Adipocyte (in vitro differentiated cells): ENCODE results near the gene DLGAP4.
A peak's percentile ranks its signal among the peaks of the same experiment; 100 is the strongest.

Experiments
- DNase-seq: peaks from one replicate; pipeline ENCODE4 v3.0.0-alpha.2; 2015; ENCODE audit warnings: low read depth
- H3K27me3 ChIP-seq: replicated peaks from 2 replicates; pipeline ENCODE4 v1.7.0; 2013; ENCODE audit warnings: mild to moderate bottlenecking, low read length, moderate library complexity; ENCODE audit not compliant: control insufficient read depth, insufficient read depth
- H3K36me3 ChIP-seq: 2 replicates; pipeline ENCODE4 v1.7.0; 2013; ENCODE audit warnings: low read length, mild to moderate bottlenecking, moderate library complexity; ENCODE audit not compliant: control insufficient read depth, insufficient read depth, severe bottlenecking
- H3K4me1 ChIP-seq: 2 replicates; pipeline ENCODE4 v1.7.0; 2013; ENCODE audit warnings: mild to moderate bottlenecking, low read length, moderate library complexity; ENCODE audit not compliant: control insufficient read depth, insufficient read depth
- H3K4me3 ChIP-seq: 2 replicates; pipeline ENCODE4 v1.7.0; 2013; ENCODE audit warnings: mild to moderate bottlenecking, low read length, moderate library complexity
- H3K9ac ChIP-seq: 2 replicates; pipeline ENCODE4 v1.7.0; 2013; ENCODE audit warnings: mild to moderate bottlenecking, low read length, moderate library complexity
- H3K9me3 ChIP-seq: 2 replicates; pipeline ENCODE4 v1.7.0; 2013; ENCODE audit warnings: mild to moderate bottlenecking, low read length, moderate library complexity; ENCODE audit not compliant: control insufficient read depth

The DLGAP4 gene

DNA sequence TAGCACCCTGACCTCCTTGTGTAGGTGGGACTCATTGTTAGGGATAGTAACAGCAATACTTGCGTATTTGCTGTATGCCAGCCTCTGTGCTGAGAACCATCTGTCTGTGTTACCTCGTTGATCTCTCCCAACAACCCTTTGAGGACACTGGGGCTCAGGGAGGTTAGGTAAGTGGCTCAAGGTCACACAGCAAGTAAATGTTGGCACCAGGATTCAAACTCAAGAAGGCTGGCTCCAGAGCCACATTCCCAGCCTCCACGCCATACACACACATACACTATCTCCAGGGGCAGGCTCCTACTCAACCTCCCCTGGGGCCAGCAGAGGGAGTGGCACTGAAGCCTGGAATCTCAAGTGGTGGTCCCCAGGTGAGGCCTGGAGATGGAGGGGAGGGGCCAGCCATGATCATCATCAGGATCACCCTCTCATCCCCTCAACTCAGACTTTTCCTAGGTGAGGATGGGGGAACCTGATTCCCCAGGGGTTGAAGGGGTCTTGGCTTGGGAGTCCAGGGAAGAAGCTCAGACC is 109.4 kb downstream of the DLGAP4 start:
- DNase-seq = no peak
- Histone ChIP-seq H3K4me3 (no peak overlapping the region), H3K9ac (no peak overlapping the region), H3K27me3 (peaks cover 54% of the 10 kb centered on the region), H3K9me3 (peaks cover 10% of the 10 kb centered on the region), H3K36me3 (no peaks in the 10 kb centered on the region), H3K4me1 (no peaks in the 10 kb centered on the region)

DNA sequence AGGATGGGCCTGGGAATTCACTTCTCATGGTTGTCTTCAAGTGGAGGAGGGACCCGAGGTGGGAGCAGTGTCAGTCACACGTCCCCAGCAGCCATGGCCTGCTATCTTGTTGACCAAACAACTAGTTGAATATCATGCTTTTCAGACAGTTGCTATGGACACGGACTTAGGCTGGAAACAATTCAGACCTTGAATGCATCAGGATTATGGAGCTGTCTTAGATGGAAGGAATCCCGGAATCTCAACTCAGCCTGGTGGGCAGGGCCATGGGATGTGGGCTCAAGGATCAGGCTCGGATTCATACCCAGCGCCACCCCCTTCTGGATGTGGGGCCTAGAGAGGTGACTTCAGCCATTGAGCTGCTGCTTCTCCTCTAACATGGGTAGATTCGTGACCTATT is 112.6 kb downstream of the DLGAP4 start:
- Histone ChIP-seq H3K9me3 (peaks cover 10% of the 10 kb centered on the region), H3K4me1 (no peaks in the 10 kb centered on the region), H3K36me3 (no peaks in the 10 kb centered on the region), H3K27me3 (peaks cover 69% of the 10 kb centered on the region), H3K9ac (no peak overlapping the region), H3K4me3 (no peak overlapping the region)
- no peak for DNase-seq

DNA sequence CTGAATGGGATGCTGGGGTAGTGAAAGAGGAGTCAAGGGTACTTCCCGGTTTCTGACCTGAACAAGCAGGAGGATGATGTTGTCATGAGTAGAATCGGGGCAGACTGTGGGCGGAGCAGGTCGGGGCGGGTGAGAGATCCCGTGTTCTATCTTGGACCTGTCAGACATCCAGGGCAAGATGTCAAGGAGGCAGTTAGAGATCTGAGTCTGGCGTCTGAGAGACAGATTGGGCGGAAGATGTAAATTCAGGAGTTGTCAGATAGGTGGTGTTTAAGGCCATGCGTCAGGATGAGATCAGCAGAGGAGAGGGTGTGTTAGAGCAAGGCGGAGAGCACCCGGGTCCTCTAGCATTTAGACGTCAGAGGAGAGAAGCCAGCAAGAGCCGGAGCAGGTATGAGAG is 115.5 kb downstream of the DLGAP4 start:
- DNase-seq = no peak
- Histone ChIP-seq H3K36me3 (no peaks in the 10 kb centered on the region), H3K9ac (no peak overlapping the region), H3K27me3 (peaks cover 73% of the 10 kb centered on the region), H3K9me3 (peaks cover 10% of the 10 kb centered on the region), H3K4me3 (no peak overlapping the region), H3K4me1 (no peaks in the 10 kb centered on the region)

DNA sequence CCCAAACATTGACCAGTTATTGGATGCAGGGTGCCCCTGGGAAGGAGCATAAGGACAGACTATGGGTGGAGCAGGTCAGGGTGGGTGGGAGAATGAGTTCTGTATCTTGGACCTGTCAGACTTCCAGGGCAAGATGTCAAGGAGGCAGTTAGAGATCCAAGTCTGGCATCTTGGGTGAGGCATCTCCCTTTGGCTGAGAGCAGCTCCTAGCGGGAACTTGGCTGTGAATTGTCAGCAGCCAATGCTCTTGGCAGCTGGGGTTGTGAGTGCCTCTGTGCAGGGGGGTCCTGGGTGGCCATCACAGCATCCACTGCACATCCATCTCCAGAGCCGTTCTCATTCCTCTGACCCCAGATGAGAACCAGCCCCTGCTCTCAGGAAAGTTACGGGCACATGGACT is 118.2 kb downstream of the DLGAP4 start:
- no peak overlapping the region for H3K9ac ChIP-seq
- DNase-seq = no peak
- H3K36me3 ChIP-seq = no peaks in the 10 kb centered on the region
- peaks cover 4% of the 10 kb centered on the region for H3K9me3 ChIP-seq
- H3K4me1 ChIP-seq = no peaks in the 10 kb centered on the region
- peaks cover 60% of the 10 kb centered on the region for H3K27me3 ChIP-seq
- no peak overlapping the region for H3K4me3 ChIP-seq

DNA sequence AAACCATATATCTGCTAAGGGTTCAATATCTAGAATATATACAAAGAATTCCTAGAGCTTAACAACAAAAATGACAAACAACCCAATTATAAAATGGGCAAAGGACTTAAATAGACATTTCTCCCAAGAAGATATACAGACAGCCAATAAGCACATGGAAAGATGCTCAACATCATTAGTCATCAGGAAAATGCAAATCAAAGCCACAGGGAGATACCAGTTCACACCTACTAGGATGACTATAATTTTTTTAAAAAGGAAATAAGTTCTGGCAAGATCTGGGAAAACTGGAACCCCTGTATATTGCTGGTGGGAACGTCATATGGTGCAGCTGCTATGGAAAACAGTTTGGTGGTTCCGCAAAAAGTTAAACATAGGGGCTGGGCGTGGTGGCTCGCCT is 119.0 kb downstream of the DLGAP4 start:
- Histone ChIP-seq H3K4me3 (no peak overlapping the region), H3K4me1 (no peaks in the 10 kb centered on the region), H3K9me3 (no peaks in the 10 kb centered on the region), H3K27me3 (peaks cover 55% of the 10 kb centered on the region), H3K36me3 (no peaks in the 10 kb centered on the region), H3K9ac (no peak overlapping the region)
- no peak for DNase-seq

DNA sequence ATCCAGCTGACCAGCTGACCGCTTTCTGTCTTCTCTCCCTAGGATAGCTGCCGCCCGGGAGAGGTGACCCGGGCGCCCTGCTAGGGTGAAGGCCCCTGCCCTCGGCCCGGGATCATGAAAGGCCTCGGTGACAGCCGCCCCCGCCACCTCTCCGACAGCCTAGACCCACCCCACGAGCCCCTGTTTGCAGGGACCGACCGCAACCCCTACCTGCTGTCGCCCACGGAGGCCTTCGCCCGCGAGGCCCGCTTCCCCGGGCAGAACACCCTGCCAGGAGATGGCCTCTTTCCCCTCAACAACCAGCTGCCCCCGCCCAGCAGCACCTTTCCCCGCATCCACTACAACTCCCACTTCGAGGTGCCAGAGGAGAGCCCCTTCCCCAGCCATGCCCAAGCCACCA is 125.5 kb downstream of the DLGAP4 start:
- no peak overlapping the region for H3K9ac ChIP-seq
- no peaks in the 10 kb centered on the region for H3K9me3 ChIP-seq
- H3K4me1 ChIP-seq = no peaks in the 10 kb centered on the region
- H3K27me3 ChIP-seq = peaks cover 29% of the 10 kb centered on the region
- no peak for DNase-seq
- no peaks in the 10 kb centered on the region for H3K36me3 ChIP-seq
- H3K4me3 ChIP-seq = no peak overlapping the region

DNA sequence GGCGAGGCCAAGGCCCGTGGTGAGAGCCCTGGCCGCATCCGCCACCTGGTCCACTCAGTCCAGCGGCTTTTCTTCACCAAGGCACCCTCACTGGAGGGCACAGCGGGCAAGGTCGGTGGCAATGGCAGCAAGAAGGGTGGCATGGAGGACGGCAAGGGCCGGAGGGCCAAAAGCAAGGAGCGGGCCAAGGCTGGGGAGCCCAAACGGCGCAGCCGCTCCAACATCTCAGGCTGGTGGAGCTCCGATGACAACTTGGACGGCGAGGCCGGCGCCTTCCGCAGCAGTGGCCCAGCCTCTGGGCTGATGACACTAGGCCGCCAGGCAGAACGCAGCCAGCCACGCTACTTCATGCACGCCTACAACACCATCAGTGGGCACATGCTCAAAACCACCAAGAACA is 126.0 kb downstream of the DLGAP4 start:
- no peaks in the 10 kb centered on the region for H3K9me3 ChIP-seq
- H3K4me1 ChIP-seq = no peaks in the 10 kb centered on the region
- H3K27me3 ChIP-seq = peaks cover 29% of the 10 kb centered on the region
- no peaks in the 10 kb centered on the region for H3K36me3 ChIP-seq
- H3K4me3 ChIP-seq = no peak overlapping the region
- no peak overlapping the region for H3K9ac ChIP-seq
- no peak for DNase-seq

DNA sequence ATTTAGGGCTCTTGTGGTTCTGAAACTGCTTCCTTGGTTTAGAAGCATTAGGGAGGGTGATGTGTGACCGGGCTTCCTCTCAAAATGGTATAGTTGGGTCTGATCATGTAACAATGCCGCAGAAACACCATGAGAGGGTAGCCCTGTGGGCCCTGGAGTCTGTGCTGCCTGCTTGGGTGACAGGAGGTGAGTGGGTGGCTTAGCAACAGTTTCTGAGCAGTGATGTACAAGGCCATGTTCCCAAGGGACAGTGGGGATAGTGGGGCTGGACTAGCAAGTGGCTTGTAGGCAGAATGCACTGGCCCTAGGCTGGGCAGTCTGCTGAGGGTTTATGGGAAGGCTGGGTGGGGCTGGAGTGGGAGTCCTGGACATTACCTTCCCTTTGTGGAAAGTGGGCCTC is 128.2 kb downstream of the DLGAP4 start:
- no peak overlapping the region for H3K9ac ChIP-seq
- no peaks in the 10 kb centered on the region for H3K4me1 ChIP-seq
- peaks cover 35% of the 10 kb centered on the region for H3K27me3 ChIP-seq
- no peak overlapping the region for H3K4me3 ChIP-seq
- H3K36me3 ChIP-seq = no peaks in the 10 kb centered on the region
- DNase-seq = no peak
- H3K9me3 ChIP-seq = no peaks in the 10 kb centered on the region

DNA sequence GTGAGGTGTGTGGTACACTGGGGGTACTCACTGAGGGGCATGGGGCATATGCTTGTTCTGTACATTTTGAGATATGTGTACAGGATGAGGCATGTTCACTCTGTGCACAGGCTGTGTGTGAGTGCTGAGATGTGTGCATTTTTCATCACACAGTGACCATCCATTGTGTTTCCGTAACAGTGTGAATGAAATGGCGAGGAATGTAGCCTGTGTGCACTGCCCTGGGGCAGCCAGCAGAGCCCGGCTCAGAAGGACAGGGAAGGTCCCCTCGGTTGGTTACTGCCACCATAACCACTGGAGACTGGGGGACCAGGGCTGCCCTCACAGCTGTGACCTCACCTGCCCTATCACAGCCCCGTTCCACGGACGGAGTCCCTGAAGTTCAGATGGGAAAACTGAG is 129.0 kb downstream of the DLGAP4 start:
- no peaks in the 10 kb centered on the region for H3K4me1 ChIP-seq
- no peak for DNase-seq
- no peaks in the 10 kb centered on the region for H3K36me3 ChIP-seq
- peaks cover 34% of the 10 kb centered on the region for H3K27me3 ChIP-seq
- H3K4me3 ChIP-seq = no peak overlapping the region
- no peak overlapping the region for H3K9ac ChIP-seq
- no peaks in the 10 kb centered on the region for H3K9me3 ChIP-seq

DNA sequence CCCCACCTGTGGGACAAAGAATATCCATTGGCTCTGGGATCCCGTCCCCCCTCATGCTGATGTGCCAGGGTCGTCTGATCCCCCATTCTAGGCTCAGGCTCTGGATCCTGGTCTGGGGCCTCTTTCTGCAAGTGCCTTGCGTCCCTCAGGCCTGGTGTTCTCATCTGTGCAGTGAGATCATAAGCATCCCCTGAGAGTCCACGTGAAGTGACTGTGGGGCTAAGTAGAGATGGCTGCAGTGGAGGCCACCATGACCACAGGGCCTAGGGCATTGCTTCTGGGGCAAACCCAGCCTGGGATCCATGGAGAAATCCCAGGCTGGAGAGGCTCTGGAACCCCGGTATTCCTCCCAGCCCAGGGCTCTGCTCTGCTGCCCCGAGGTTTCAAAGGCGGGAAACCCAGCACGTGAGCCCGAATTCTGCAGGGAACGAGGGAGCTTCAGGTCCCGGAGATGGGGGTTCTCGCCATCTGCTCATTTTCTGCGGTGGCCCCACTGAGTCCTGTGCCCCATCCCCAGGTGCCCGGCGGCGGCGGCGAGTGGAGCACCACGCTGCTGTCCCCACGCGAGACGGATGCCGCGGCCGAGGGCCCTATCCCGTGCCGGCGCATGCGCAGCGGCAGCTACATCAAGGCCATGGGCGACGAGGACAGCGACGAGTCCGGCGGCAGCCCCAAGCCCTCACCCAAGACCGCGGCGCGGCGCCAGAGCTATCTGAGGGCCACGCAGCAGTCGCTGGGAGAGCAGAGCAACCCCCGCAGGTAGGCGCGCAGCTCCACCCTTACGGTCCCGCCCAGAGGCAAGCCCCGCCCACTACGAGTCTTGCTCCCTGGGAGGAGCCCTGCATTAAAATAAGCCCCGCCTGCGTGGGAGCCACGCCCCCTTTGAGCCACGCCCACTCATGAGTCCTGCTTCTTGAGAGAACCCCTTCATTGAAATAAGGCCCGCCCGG is 129.7 kb downstream of the DLGAP4 start:
- Histone ChIP-seq H3K9me3 (no peaks in the 10 kb centered on the region), H3K4me3 (peak overlapping the region; percentile 56), H3K9ac (no peak overlapping the region), H3K4me1 (no peaks in the 10 kb centered on the region), H3K27me3 (peaks cover 38% of the 10 kb centered on the region), H3K36me3 (no peaks in the 10 kb centered on the region)
- DNase-seq = peak; percentile 70

DNA sequence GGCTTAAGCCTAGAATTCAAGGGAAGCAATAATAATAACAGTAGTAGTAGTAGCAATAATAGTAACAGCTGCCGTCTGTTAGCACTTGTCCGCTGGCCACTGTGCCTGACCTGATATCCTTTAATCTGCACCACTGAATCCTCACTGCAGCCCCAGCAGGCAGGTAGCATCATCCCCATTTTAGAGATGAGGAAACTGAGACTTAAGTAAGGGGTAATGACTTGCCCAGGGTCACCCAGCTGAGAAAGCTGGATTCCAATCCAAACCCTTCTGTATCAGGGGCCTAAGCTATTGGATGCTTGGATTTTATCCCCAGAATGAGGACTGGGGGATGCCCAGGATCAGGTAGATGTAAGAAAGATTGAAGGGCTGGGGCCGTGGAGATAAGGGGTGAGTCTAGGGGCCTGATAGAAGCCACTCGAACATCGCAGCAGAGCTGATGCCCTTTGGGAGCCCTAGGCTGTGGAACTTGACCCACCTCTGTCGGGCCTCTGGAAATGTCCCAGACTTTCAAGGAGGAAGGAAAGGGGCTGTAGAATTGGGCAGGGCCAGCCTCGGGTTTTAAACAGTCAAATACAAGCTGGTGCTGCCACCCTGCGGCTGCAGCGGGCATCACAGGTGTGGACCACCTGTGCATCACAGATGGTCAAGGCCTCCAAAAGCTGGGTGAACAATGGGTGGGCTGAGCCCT is 133.0 kb downstream of the DLGAP4 start:
- peak; percentile 75 for DNase-seq
- Histone ChIP-seq H3K4me3 (no peak overlapping the region), H3K27me3 (peaks cover 54% of the 10 kb centered on the region), H3K9ac (no peak overlapping the region), H3K4me1 (no peaks in the 10 kb centered on the region), H3K9me3 (no peaks in the 10 kb centered on the region), H3K36me3 (no peaks in the 10 kb centered on the region)
